GM21717 (cell line): ENCODE data around the gene SLC4A8.

Experiments used
- ATAC-seq: cut with Tn5 transposase; IDR thresholded peaks from one replicate; pipeline ENCODE4 v1.9.1; 2021; ENCODE audit warnings: mild to moderate bottlenecking, moderate library complexity; ENCODE audit not compliant: unreplicated experiment

SLC4A8 gene

GRCh38 chr12:51524386-51524901, 99.8 kb downstream of the SLC4A8 start:
- ATAC-seq: no peak

GRCh38 chr12:51525518-51525917, 100.9 kb downstream of the SLC4A8 start:
- ATAC-seq: no peak

- no peak for ATAC-seq
Observed at GRCh38 chr12:51527966-51528365, 103.3 kb downstream of the SLC4A8 start.

GRCh38 chr12:51528852-51529650, 104.4 kb downstream of the SLC4A8 start:
- no peak for ATAC-seq

GRCh38 chr12:51529651-51529970, 105.0 kb downstream of the SLC4A8 start:
- no peak for ATAC-seq

- no peak for ATAC-seq
Observed at GRCh38 chr12:51530208-51530607, 105.6 kb downstream of the SLC4A8 start.

GRCh38 chr12:51531284-51531977, 106.8 kb downstream of the SLC4A8 start:
- no peak for ATAC-seq

GRCh38 chr12:51531978-51532497, 107.4 kb downstream of the SLC4A8 start:
- ATAC-seq: peak; percentile 86

- no peak for ATAC-seq
Observed at GRCh38 chr12:51533799-51534198, 109.2 kb downstream of the SLC4A8 start.

GRCh38 chr12:51534216-51535074, 109.8 kb downstream of the SLC4A8 start:
- ATAC-seq: no peak

- ATAC-seq: no peak
Observed at GRCh38 chr12:51536159-51536558, 111.5 kb downstream of the SLC4A8 start.

GRCh38 chr12:51538149-51538548, 113.5 kb downstream of the SLC4A8 start:
- ATAC-seq: no peak

GRCh38 chr12:51538599-51538998, 114.0 kb downstream of the SLC4A8 start:
- no peak for ATAC-seq

- ATAC-seq: no peak
Observed at GRCh38 chr12:51540996-51541395, 116.4 kb downstream of the SLC4A8 start.

- no peak for ATAC-seq
Observed at GRCh38 chr12:51546097-51546496, 121.5 kb downstream of the SLC4A8 start.

- no peak for ATAC-seq
Observed at GRCh38 chr12:51547606-51548005, 123.0 kb downstream of the SLC4A8 start.

- ATAC-seq: no peak
Observed at GRCh38 chr12:51548241-51548640, 123.6 kb downstream of the SLC4A8 start.

- no peak for ATAC-seq
Observed at GRCh38 chr12:51549637-51550036, 125.0 kb downstream of the SLC4A8 start.
